SK-N-SH (cell line): ENCODE data around the gene UNKL.

ENCODE experiments used
- POLR2AphosphoS5 ChIP-seq: IDR thresholded peaks from 2 replicates; pipeline ENCODE4 v1.6.1; 2012; ENCODE audit warnings: low read depth, low read length
- RFX5 ChIP-seq: IDR thresholded peaks from 2 replicates; pipeline ENCODE4 v1.6.1; 2012; ENCODE audit warnings: mild to moderate bottlenecking, improper control_type of control experiment, low read length
- TF ChIP-seq, protein P1 (sequence below): fragments of 200-600 bp; sonication (generic); IDR thresholded peaks from 2 replicates; pipeline ENCODE4 v1.6.1; 2017; ENCODE audit warnings: antibody characterized with exemption, mild to moderate bottlenecking, moderate library complexity

DNA sequence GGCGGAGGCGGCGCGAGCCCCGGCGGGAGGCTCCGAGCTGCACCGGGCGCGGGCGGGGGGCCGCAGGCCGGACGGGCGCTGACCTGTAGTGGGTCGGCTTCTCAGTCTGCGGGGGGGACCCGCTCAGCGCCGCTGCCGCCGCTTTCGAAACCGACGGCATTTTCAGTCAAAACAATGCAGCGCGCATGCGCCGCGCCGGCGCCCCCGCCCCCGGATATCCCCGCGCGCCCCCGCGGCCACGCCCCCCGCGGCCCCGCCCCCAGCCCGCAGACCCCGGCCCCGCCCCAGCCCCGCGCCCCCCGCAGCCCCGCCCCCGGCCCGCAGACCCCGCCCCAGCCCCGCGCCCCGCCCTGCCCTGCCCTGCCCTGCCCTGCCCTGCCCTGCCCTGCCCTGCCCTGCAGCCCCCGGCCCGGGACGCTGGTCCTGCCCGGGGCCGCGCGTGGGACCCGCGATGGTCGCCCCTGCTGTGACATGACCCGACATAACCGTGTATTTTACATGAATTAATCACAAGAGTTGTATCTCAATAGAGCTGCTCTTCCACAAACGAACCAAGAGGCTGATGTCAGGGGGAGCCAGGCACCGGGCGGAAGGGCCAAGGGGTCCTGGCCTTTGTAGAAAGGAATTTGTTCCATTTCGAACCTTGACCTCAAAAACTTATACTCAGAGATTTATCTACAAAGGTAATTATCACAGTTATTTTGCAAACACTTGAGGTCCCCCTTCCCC is at the start of gene UNKL:
- TF ChIP-seq POLR2AphosphoS5, result no peak
- TF ChIP-seq, protein P1, sequence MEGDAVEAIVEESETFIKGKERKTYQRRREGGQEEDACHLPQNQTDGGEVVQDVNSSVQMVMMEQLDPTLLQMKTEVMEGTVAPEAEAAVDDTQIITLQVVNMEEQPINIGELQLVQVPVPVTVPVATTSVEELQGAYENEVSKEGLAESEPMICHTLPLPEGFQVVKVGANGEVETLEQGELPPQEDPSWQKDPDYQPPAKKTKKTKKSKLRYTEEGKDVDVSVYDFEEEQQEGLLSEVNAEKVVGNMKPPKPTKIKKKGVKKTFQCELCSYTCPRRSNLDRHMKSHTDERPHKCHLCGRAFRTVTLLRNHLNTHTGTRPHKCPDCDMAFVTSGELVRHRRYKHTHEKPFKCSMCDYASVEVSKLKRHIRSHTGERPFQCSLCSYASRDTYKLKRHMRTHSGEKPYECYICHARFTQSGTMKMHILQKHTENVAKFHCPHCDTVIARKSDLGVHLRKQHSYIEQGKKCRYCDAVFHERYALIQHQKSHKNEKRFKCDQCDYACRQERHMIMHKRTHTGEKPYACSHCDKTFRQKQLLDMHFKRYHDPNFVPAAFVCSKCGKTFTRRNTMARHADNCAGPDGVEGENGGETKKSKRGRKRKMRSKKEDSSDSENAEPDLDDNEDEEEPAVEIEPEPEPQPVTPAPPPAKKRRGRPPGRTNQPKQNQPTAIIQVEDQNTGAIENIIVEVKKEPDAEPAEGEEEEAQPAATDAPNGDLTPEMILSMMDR, result no peak
- no peak for TF ChIP-seq RFX5
